WTC11 (cell line): Measurements from ENCODE around the gene SLC8B1.

Experiments used
- CTCF ChIP-seq: fragments of 200-600 bp; IDR thresholded peaks from 2 replicates; pipeline ENCODE4 v1.8.0; 2022; ENCODE audit warnings: antibody characterized with exemption
- E2F4 ChIP-seq: sonication (generic); formaldehyde crosslinking; IDR thresholded peaks from 2 replicates; pipeline ENCODE4 v1.8.1; 2022; ENCODE audit warnings: low read depth, mild to moderate bottlenecking, moderate library complexity, missing genetic modification reagents, borderline replicate concordance

DNA sequence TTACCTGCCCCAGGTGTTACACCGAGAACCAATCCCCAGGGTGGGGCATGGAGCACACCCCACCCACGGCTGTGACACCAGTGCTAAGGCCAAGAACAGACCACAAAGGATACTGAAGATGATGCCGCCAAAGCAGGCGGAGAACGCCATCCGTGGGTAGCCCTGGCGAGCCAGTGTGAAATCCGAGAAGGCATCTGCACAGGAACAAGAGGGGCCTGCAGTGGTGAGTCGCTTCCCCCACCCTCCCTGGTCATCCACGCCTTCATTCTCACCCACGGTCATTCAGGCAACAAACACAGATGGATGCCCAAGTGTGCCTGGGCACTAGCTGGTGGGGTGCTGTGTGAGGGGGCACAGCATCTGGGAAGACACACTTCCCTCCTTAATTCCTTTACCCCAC lies 28.5 kb downstream of the SLC8B1 start:
- no peak for TF ChIP-seq CTCF
- TF ChIP-seq E2F4 (CRISPR knock-in tag), result no peak
